SK-N-SH (cell line): ENCODE measurements around the gene TRIM47. TPM values are rescaled to one million over a fixed set of nuclear protein-coding genes. Genes with fewer than 3 reads are reported as not detected.

Experiments
- CTCF ChIA-PET: fragments of 300-600, 350-600 bp; formaldehyde crosslinking; extraction: SDS; loops from one replicate; lab custom pipeline; 2021; lab: Yijun Ruan, JAX
- POLR2A ChIA-PET: fragments of 350-600 bp; sonication (Branson Sonifier 250); formaldehyde crosslinking; extraction: SDS; loops from one replicate; lab custom pipeline; 2020; ENCODE audit warnings: antibody characterized with exemption, inconsistent platforms; lab: Yijun Ruan, JAX
- DNase-seq: peaks from one replicate; pipeline ENCODE4 v3.0.0; 2012
- H2AFZ ChIP-seq: fragments of 200-600 bp; sonication (generic); 2 replicates; pipeline ENCODE4 v1.8.1; 2016; ENCODE audit warnings: antibody characterized with exemption, mild to moderate bottlenecking, low read depth
- H3F3A ChIP-seq: fragments of 200-600 bp; sonication (generic); replicated peaks from 2 replicates; pipeline ENCODE3; 2016; ENCODE audit warnings: antibody characterized with exemption, mild to moderate bottlenecking; ENCODE audit not compliant: insufficient read depth
- H3K27ac ChIP-seq, 2 experiments: fragments of 200-500 bp in 1 of 2; fragments of 200-600 bp in 1 of 2; sonication (Bioruptor generic) in 1 of 2; sonication (generic), shearing (Covaris generic) in 1 of 2; 2 replicates each; pipeline versions ENCODE4 v1.5.1 to v1.6.1; 2014 to 2016; ENCODE audit warnings: low read depth in 2 of 2, inconsistent platforms in 1 of 2, low read length in 1 of 2, mild to moderate bottlenecking in 1 of 2, mixed read lengths in 1 of 2
- H3K27me3 ChIP-seq: fragments of 200-600 bp; sonication (generic), shearing (Covaris generic); 2 replicates; pipeline ENCODE4 v1.6.1; 2016; ENCODE audit warnings: mixed run types; ENCODE audit not compliant: insufficient read depth
- H3K36me3 ChIP-seq, 2 experiments: fragments of 200-500 bp in 1 of 2; fragments of 200-600 bp in 1 of 2; sonication (Bioruptor generic) in 1 of 2; sonication (generic) in 1 of 2; replicated peaks in 1 of 2; 2 replicates each; pipeline versions ENCODE3 to v1.5.1; 2014 to 2016; ENCODE audit warnings: low read length in 1 of 2, mild to moderate bottlenecking in 1 of 2; ENCODE audit not compliant: insufficient read depth in 2 of 2, control insufficient read depth in 1 of 2
- H3K4me1 ChIP-seq, 2 experiments: fragments of 200-500 bp in 1 of 2; fragments of 200-600 bp in 1 of 2; sonication (Bioruptor generic) in 1 of 2; sonication (generic), shearing (Covaris generic) in 1 of 2; 2 replicates each; pipeline versions ENCODE4 v1.5.1 to v1.6.1; 2014 to 2016; ENCODE audit warnings: low read depth in 1 of 2, low read length in 1 of 2, mixed run types in 1 of 2; ENCODE audit not compliant: insufficient read depth in 2 of 2, control insufficient read depth in 1 of 2
- H3K4me2 ChIP-seq: fragments of 200-600 bp; sonication (generic), shearing (Covaris generic); 2 replicates; pipeline ENCODE4 v1.6.1; 2017; ENCODE audit warnings: mixed run types
- H3K4me3 ChIP-seq, 2 experiments: fragments of 200-500 bp in 1 of 2; fragments of 200-600 bp in 1 of 2; sonication (Bioruptor generic) in 1 of 2; sonication (generic), shearing (Covaris generic) in 1 of 2; 2 replicates each; pipeline versions ENCODE4 v1.5.1 to v1.8.1; 2014 to 2016; ENCODE audit warnings: low read depth in 2 of 2, inconsistent platforms in 1 of 2, low read length in 1 of 2, mild to moderate bottlenecking in 1 of 2, mixed read lengths in 1 of 2, moderate library complexity in 1 of 2
- H3K79me2 ChIP-seq: fragments of 200-600 bp; sonication (generic); 2 replicates; pipeline ENCODE4 v1.8.1; 2017; ENCODE audit warnings: mild to moderate bottlenecking; ENCODE audit not compliant: insufficient read depth
- H3K9ac ChIP-seq: fragments of 200-600 bp; sonication (generic); 2 replicates; pipeline ENCODE4 v1.6.1; 2017; ENCODE audit warnings: mixed run types
- H3K9me2 ChIP-seq: fragments of 200-600 bp; sonication (generic); 2 replicates; pipeline ENCODE4 v1.6.1; 2017; ENCODE audit warnings: mixed run types
- H3K9me3 ChIP-seq: fragments of 200-600 bp; sonication (generic); 2 replicates; pipeline ENCODE4 v1.6.1; 2017; ENCODE audit warnings: mixed run types, mild to moderate bottlenecking, moderate library complexity
- H4K20me1 ChIP-seq: fragments of 200-600 bp; sonication (generic); 2 replicates; pipeline ENCODE4 v1.6.1; 2017; ENCODE audit warnings: mild to moderate bottlenecking, mixed run types; ENCODE audit not compliant: insufficient read depth
- CTCF ChIP-seq: fragments of 200-600 bp; sonication (generic); IDR thresholded peaks from 2 replicates; pipeline ENCODE4 v1.6.1; 2017; ENCODE audit warnings: antibody characterized with exemption, mild to moderate bottlenecking, moderate library complexity
- ELF1 ChIP-seq: IDR thresholded peaks from 2 replicates; pipeline ENCODE4 v1.4.0; 2012
- EP300 ChIP-seq, 2 experiments: IDR thresholded peaks; 2 replicates each; pipeline versions ENCODE4 v1.4.0 to v1.6.1; 2012; ENCODE audit warnings: borderline replicate concordance in 1 of 2, low read depth in 1 of 2, low read length in 1 of 2
- EZH2phosphoT487 ChIP-seq: fragments of 200-600 bp; sonication (generic); IDR thresholded peaks from 2 replicates; pipeline ENCODE4 v1.6.1; 2017; ENCODE audit warnings: low read depth, mixed run types, mild to moderate bottlenecking, antibody characterized with exemption, moderate library complexity, borderline replicate concordance
- FOXJ3 ChIP-seq: sonication (generic); formaldehyde crosslinking; IDR thresholded peaks from 2 replicates; pipeline ENCODE4 v1.5.1; 2020; ENCODE audit warnings: mild to moderate bottlenecking, missing genetic modification reagents
- FOXM1 ChIP-seq: IDR thresholded peaks from 2 replicates; pipeline ENCODE4 v1.4.0; 2012; ENCODE audit warnings: low read depth, mild to moderate bottlenecking
- GATA2 ChIP-seq: sonication (generic); formaldehyde crosslinking; IDR thresholded peaks from 2 replicates; pipeline ENCODE4 v1.5.0; 2020; ENCODE audit warnings: mild to moderate bottlenecking, missing genetic modification reagents
- IRF3 ChIP-seq: fragments of 150-350 bp; IDR thresholded peaks from 2 replicates; pipeline ENCODE4 v1.6.1; 2016; ENCODE audit warnings: mild to moderate bottlenecking, low read depth, low read length
- MXI1 ChIP-seq: IDR thresholded peaks from 2 replicates; pipeline ENCODE4 v1.6.1; 2012; ENCODE audit warnings: mild to moderate bottlenecking, low read depth, low read length, improper control_type of control experiment
- NFIC ChIP-seq: IDR thresholded peaks from 2 replicates; pipeline ENCODE4 v1.4.0; 2012; ENCODE audit warnings: borderline replicate concordance
- POLR2AphosphoS5 ChIP-seq: IDR thresholded peaks from 2 replicates; pipeline ENCODE4 v1.6.1; 2012; ENCODE audit warnings: low read depth, low read length
- RAD21 ChIP-seq: IDR thresholded peaks from 2 replicates; pipeline ENCODE4 v1.6.1; 2012; ENCODE audit warnings: mild to moderate bottlenecking, low read length
- RCOR1 ChIP-seq: fragments of 150-350 bp; IDR thresholded peaks from 2 replicates; pipeline ENCODE4 v1.6.1; 2017; ENCODE audit warnings: antibody characterized with exemption, low read length
- RXRA ChIP-seq: IDR thresholded peaks from 2 replicates; pipeline ENCODE4 v1.4.0; 2012; ENCODE audit warnings: low read depth, mild to moderate bottlenecking, borderline replicate concordance
- SMC3 ChIP-seq: IDR thresholded peaks from 2 replicates; pipeline ENCODE4 v1.6.1; 2012; ENCODE audit warnings: low read depth, low read length, improper control_type of control experiment
- TCF12 ChIP-seq: IDR thresholded peaks from 2 replicates; pipeline ENCODE4 v1.4.0; 2012
- TEAD4 ChIP-seq: IDR thresholded peaks from 2 replicates; pipeline ENCODE4 v1.4.0; 2012; ENCODE audit warnings: mild to moderate bottlenecking, borderline replicate concordance; ENCODE audit not compliant: insufficient read depth
- YY1 ChIP-seq: IDR thresholded peaks from 2 replicates; pipeline ENCODE4 v1.4.0; 2012; ENCODE audit warnings: low read depth, mild to moderate bottlenecking
- WGBS: methylation state at CpG from one replicate; pipeline ENCODE4 v1.1.6; 2017; ENCODE audit warnings: low lambda C conversion rate; 5-methylcytosine and 5-hydroxymethylcytosine counted together
- polyA plus RNA-seq, 3 experiments: library from polyadenylated mRNA; depleted of rRNA; stranded (reverse); fragments of >200 nt; gene quantifications; 2 replicates each; pipeline ENCODE4 v1.2.3, GENCODE V29; 2012
- TF ChIP-seq, protein P1 (sequence below): IDR thresholded peaks from 2 replicates; pipeline ENCODE4 v1.4.0; 2012; ENCODE audit warnings: low read depth, borderline replicate concordance

The TRIM47 gene
- polyA plus RNA-seq, 1 of the 3 experiments (the other 2 are of a cell fraction): 5.1 TPM

- TF ChIP-seq EP300 (IDR thresholded peaks at IDR 0.05; ENCODE audit: borderline replicate concordance in 1 of 2, low read depth in 1 of 2, low read length in 1 of 2) (no peak), YY1 (no peak), ELF1 (no peak), FOXM1 (no peak), CTCF (no peak), TEAD4 (no peak)
- TF ChIP-seq, protein P1, sequence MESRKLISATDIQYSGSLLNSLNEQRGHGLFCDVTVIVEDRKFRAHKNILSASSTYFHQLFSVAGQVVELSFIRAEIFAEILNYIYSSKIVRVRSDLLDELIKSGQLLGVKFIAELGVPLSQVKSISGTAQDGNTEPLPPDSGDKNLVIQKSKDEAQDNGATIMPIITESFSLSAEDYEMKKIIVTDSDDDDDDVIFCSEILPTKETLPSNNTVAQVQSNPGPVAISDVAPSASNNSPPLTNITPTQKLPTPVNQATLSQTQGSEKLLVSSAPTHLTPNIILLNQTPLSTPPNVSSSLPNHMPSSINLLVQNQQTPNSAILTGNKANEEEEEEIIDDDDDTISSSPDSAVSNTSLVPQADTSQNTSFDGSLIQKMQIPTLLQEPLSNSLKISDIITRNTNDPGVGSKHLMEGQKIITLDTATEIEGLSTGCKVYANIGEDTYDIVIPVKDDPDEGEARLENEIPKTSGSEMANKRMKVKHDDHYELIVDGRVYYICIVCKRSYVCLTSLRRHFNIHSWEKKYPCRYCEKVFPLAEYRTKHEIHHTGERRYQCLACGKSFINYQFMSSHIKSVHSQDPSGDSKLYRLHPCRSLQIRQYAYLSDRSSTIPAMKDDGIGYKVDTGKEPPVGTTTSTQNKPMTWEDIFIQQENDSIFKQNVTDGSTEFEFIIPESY: no peak
- POLR2A ChIA-PET: no interaction called here
- Histone ChIP-seq H4K20me1 (no peaks in the 10 kb centered on the region; the same call in 1 of the 2 replicates), H3K27ac (no peak overlapping the region), H3K4me3 (no peak overlapping the region), H3K4me1 (peaks cover 15 to 24% of the 10 kb centered on the region in 2 experiments; a peak in 3 of 4 replicates), H3K4me2 (no peak overlapping the region), H3K9me3 (no peaks in the 10 kb centered on the region), H3K9ac (no peak overlapping the region), H3K27me3 (no peaks in the 10 kb centered on the region), H3F3A (peaks cover 10% of the 10 kb centered on the region), H3K79me2 (peaks cover 25% of the 10 kb centered on the region), H2AFZ (no peak overlapping the region), H3K36me3 (peaks cover 28 to 51% of the 10 kb centered on the region in 2 experiments), H3K9me2 (no peaks in the 10 kb centered on the region)
- 94% methylated on average over 11 of the region's 11 CpGs for WGBS
- CTCF ChIA-PET: interaction anchor here (0.6 to 16.1 kb wide), 14 partner anchors 12 to 340 kb away, joined by 3 to 326 read pairs (median 6); partner anchors contain the start of genes GALK1, MRPL38 and TRIM65
- no peak for DNase-seq
Observed at GRCh38 chr17:75849279-75849646, 29.1 kb downstream of the TRIM47 start.

DNA sequence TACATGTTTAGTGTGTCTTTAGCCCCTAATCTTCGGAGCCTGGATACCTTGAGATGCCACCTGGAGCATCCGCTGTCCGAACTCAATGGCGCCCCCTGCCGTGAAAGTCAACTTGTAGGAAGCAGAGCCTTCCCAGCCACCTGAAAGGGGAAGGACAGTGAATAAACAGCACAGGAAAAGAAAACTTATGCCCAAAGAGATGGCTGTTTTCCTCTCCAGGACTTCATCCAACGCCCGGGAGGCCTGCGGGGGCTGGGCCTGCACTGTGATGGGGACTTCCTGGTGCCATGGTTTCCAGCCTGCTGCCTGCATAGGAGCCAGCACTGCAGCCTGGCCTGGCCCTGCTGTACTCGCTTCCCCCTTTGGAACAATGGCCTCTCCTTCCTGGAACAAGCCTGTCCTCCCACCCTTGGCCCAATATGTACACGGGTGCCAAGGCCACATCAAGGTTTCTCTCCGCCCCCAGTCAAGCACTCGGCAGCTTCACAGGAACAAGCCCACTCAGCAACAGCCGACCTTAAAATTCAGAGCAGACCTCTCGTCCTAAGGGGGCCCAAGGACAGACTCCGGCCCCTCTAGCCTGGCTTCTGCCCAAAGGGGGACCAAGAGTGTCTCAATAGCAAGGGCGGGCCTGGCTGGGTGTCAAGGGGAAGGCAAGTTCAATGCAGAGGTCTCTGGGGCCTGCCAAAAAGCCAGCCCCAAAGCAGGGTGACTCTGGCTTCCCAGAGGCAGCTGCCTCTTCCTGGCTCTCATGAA, 29.7 kb downstream of the TRIM47 start:
- no peaks in the 10 kb centered on the region for H3K9me2 ChIP-seq
- ChIA-PET CTCF (interaction anchor here (0.6 to 16.1 kb wide), 29 partner anchors 7 to 483 kb away, joined by 3 to 326 read pairs (median 4); partner anchors contain the start of genes MRPL38, TRIM47, TRIM65 and WBP2), POLR2A (no interaction called here)
- whole genome bisulfite sequencing: 57% methylated on average over 16 of the region's 16 CpGs
- H3K27me3 ChIP-seq: no peaks in the 10 kb centered on the region
- peaks cover 28 to 51% of the 10 kb centered on the region in 2 experiments for H3K36me3 ChIP-seq
- H3K4me2 ChIP-seq: no peak overlapping the region
- H3K4me3 ChIP-seq: no peak overlapping the region; a peak in 1 of 4 replicates
- H2AFZ ChIP-seq: no peak overlapping the region
- H3K27ac ChIP-seq: no peak overlapping the region; a peak in 1 of 4 replicates
- H3K4me1 ChIP-seq: peaks cover 13 to 26% of the 10 kb centered on the region in 2 experiments; a peak in 3 of 4 replicates
- peak; percentile 73 for DNase-seq
- no peaks in the 10 kb centered on the region for H3K9me3 ChIP-seq
- no peak overlapping the region for H3K9ac ChIP-seq
- H4K20me1 ChIP-seq: no peaks in the 10 kb centered on the region; the same call in 1 of the 2 replicates
- peaks cover 4% of the 10 kb centered on the region for H3F3A ChIP-seq
- H3K79me2 ChIP-seq: peaks cover 25% of the 10 kb centered on the region
- TF ChIP-seq TCF12 (no peak), EZH2phosphoT487 (no peak), SMC3 (peak; percentile 46), FOXJ3 (no peak), IRF3 (no peak), POLR2AphosphoS5 (no peak), GATA2 (CRISPR knock-in tag) (no peak), RXRA (no peak), NFIC (no peak), MXI1 (no peak), RAD21 (peak; percentile 49), RCOR1 (no peak)
